Heart right ventricle (tissue), 16 donors: ENCODE results near the gene KRTAP26-1. TPM values are rescaled to one million over a fixed set of nuclear protein-coding genes. Genes with fewer than 3 reads are reported as not detected.

Experiments used
- ATAC-seq, 8 donors: fragments of 200-7000 bp; cut with Tn5 transposase; one replicate each; pipeline ENCODE4 v1.9.1; 2020; ENCODE audit warnings: mild to moderate bottlenecking in 8 of 8, moderate library complexity in 8 of 8, moderate number of reproducible peaks in 1 of 8
- DNase-seq, 2 donors: peaks; one replicate each; pipeline ENCODE4 v3.0.0-alpha.2; 2020
- H3K27ac ChIP-seq, 10 donors: fragments of 200-600 bp; sonication (generic) in 2 of 10; one replicate each; pipeline versions ENCODE4 v1.5.0 to v1.8.0; 2020 to 2022; ENCODE audit warnings: mild to moderate bottlenecking in 3 of 10
- H3K27me3 ChIP-seq, 7 donors: fragments of 200-600 bp; one replicate each; pipeline ENCODE4 v1.8.0; 2021 to 2022; ENCODE audit warnings: mild to moderate bottlenecking in 2 of 7
- H3K36me3 ChIP-seq, 9 donors: fragments of 200-600 bp; sonication (generic) in 1 of 9; one replicate each; pipeline versions ENCODE4 v1.5.0 to v1.8.0; 2020 to 2022; ENCODE audit warnings: mild to moderate bottlenecking in 2 of 9
- H3K4me1 ChIP-seq, 9 donors: fragments of 200-600 bp; sonication (generic) in 1 of 9; one replicate each; pipeline versions ENCODE4 v1.5.0 to v1.8.0; 2020 to 2022; ENCODE audit warnings: mild to moderate bottlenecking in 4 of 9
- H3K4me3 ChIP-seq, 10 donors: fragments of 200-600 bp; sonication (generic) in 2 of 10; one replicate each; pipeline versions ENCODE4 v1.5.0 to v1.8.0; 2020 to 2022; ENCODE audit warnings: mild to moderate bottlenecking in 7 of 10, moderate library complexity in 2 of 10
- H3K9me3 ChIP-seq, 11 donors: fragments of 200-600 bp in 10 of 11; sonication (generic) in 2 of 11; one replicate each; pipeline versions ENCODE4 v1.5.0 to v1.8.0; 2013 to 2022; ENCODE audit warnings: mild to moderate bottlenecking in 2 of 11, control low read depth in 1 of 11, moderate library complexity in 1 of 11
- WGBS, 2 donors: extraction: QIAGEN DNeasy Blood & Tissue Kit; methylation state at CpG; one replicate each; pipeline ENCODE4 v1.1.7; 2013; ENCODE audit warnings: inconsistent platforms in 1 of 2; 5-methylcytosine and 5-hydroxymethylcytosine counted together
- intact Hi-C, 10 donors: fragments of 100-400 bp; cut with DNase I; formaldehyde crosslinking; loops; one replicate each; pipeline versions ENCODE4 v1.11.1 to v1.14.2; 2022
- polyA plus RNA-seq, 2 donors: library from polyadenylated mRNA; stranded (reverse); fragments of 200-250 nt; gene quantifications; one replicate each; pipeline ENCODE4 v1.2.3, GENCODE V29; 2013
- total RNA-seq, 10 donors: library from RNA; stranded (reverse); fragmentation: NEBNext Ultra II Directional in 3 of 10; extraction: Animal tissue kit (Norgen Biotek cat#: 25700) in 3 of 10; gene quantifications; one replicate each; pipeline versions ENCODE4 v1.2.1 to v1.2.4, GENCODE V29; 2021 to 2023
- TF ChIP-seq, protein P1 (sequence below), 9 donors: fragments of 200-600 bp; sonication (generic) in 2 of 9; IDR thresholded peaks; one replicate each; pipeline versions ENCODE4 v1.5.0 to v1.8.0; 2021 to 2022; ENCODE audit warnings: antibody characterized with exemption in 9 of 9, mild to moderate bottlenecking in 5 of 9, moderate library complexity in 1 of 9
- donor health status: Arrhythmogenic right ventricular cardiomyopathy.
- donor health status: ischemic (EF 13 %, LVEDD 7.1; RV severe dilation, severe dysfunction).
- donor health status: healthy with polysubstance abuse.
- donor health status: DM: no; HTN: yes; CAD: no.
- donor health status: DM: no; HTN: no; CAD: no.
- donor health status: ischemic (EF 25% LVEDD 6.9; RV normal size, moderate dysfunction).
- donor health status: ischemic (EF 25% LVEDD 5.7; RV mildly dilated, moderate dysfunction).
- donor health status: healthy.
- donor health status: DM: yes; HTN: yes; CAD: no.
- donor health status: Ischemic cardiomyopathy.
- donor health status: ischemic (EF 35%, LVEDD 5.7; RV mildly dilated, moderate dysfunction).
- donor health status: nonischemic (EF 11% LVEDD 7.7; RV severe dilation, severe dysfunction).
- donor health status: DM: yes; HTN: yes; CAD: no.
- donor health status: PGD.
- donor health status: ischemic (EF 29% LVEDD 5.4; RV normal size, mild dysfunction).
- donor health status: nonischemic (EF 23%, LVEDD 6.1; RV moderate dilation, normal function).

Gene KRTAP26-1
- total and polyA plus RNA-seq, 12 donors = not detected

DNA sequence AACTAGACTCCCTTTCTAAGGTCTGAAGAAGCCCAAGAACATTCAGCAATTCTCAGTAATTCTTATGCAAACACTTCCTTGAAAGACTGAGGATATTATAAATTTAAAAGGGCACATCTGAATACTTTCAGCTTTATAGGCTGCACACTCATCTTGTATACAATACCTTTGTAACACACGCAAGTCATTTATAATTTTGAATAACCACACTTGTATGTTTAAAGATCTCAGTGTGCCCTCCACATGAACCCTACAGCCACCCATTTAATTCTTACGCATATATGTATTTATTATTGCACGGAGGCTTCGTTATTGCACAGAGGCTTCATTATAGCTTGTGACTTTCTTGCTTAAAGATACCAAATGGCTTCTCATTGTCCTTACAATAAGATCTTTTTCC lies 18.6 kb upstream of the KRTAP26-1 start:
- Histone ChIP-seq H3K9me3 (no peaks in the 10 kb centered on the region), H3K27me3 (no peaks in the 10 kb centered on the region), H3K27ac (no peak overlapping the region), H3K4me1 (no peaks in the 10 kb centered on the region), H3K4me3 (no peak overlapping the region), H3K36me3 (no peaks in the 10 kb centered on the region)
- ATAC-seq (no peak), DNase-seq (no peak)
- 92 to 97% methylated on average over 4 of the region's 4 CpGs for WGBS, 2 donors
- TF ChIP-seq, protein P1, sequence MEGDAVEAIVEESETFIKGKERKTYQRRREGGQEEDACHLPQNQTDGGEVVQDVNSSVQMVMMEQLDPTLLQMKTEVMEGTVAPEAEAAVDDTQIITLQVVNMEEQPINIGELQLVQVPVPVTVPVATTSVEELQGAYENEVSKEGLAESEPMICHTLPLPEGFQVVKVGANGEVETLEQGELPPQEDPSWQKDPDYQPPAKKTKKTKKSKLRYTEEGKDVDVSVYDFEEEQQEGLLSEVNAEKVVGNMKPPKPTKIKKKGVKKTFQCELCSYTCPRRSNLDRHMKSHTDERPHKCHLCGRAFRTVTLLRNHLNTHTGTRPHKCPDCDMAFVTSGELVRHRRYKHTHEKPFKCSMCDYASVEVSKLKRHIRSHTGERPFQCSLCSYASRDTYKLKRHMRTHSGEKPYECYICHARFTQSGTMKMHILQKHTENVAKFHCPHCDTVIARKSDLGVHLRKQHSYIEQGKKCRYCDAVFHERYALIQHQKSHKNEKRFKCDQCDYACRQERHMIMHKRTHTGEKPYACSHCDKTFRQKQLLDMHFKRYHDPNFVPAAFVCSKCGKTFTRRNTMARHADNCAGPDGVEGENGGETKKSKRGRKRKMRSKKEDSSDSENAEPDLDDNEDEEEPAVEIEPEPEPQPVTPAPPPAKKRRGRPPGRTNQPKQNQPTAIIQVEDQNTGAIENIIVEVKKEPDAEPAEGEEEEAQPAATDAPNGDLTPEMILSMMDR (IDR thresholded peaks at IDR 0.05) = no peak
- intact Hi-C loops = loop anchor here in 1 of 10 donors (5.0 kb wide), 1 partner anchor 749 kb away; no protein-coding TSS in a partner anchor

DNA sequence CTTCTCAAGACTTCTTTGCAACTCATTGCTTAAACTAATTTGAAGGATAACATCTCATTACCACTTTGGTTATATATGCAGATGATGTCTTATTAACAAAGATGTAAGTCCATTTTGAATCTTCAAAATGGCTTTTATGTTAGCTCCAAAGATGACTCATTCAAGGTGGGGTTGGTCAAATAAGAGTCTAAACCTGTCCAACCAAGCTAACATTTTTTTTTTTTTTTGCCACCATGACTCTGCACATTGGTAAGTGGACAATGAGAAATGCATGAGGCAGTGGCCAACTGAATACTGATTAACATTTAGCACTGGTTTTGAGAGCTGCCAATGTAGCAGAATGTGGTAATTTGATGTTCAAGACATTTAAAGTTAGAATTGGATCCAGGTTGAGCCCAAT lies 17.7 kb upstream of the KRTAP26-1 start:
- no peaks in the 10 kb centered on the region for H3K36me3 ChIP-seq
- H3K9me3 ChIP-seq = no peaks in the 10 kb centered on the region
- ATAC-seq (no peak), DNase-seq (no peak)
- H3K4me3 ChIP-seq = no peak overlapping the region
- H3K4me1 ChIP-seq = no peaks in the 10 kb centered on the region
- intact Hi-C loops = loop anchor here in 1 of 10 donors (5.0 kb wide), 1 partner anchor 750 kb away; no protein-coding TSS in a partner anchor
- TF ChIP-seq, protein P1 (IDR thresholded peaks at IDR 0.05) = no peak
- H3K27ac ChIP-seq = no peak overlapping the region
- no peaks in the 10 kb centered on the region for H3K27me3 ChIP-seq

DNA sequence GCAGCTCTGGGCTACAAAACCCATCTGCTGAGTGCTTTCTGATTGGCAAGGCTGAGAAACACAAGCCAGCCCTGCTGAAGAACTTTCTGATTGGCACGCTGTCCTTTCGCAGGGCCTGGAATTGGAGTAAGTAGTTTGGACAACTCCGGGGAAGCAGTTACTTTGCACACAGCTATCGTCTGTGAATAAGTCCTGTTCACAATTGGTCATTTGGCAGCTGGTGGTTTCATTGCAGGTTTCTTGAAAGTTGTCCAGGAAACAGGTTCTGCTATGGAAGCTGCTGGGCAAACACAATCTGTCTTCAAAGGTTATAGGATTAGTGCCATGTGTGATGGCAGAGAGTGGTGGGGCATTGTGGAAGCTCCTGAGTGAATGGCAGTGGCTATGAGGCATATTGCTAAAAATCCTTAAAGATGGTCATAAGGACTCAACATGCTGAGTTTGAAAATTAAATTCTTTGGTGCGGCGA lies 17.2 kb upstream of the KRTAP26-1 start, which contains the start of gene KRTAP27-1:
Gene KRTAP27-1 (minus strand): TSS at position 419 of the 469 bp plus-strand sequence. CDS start 26 bp downstream, at position 393.
- Histone ChIP-seq H3K27ac (no peak within 1 kb of the TSS), H3K36me3 (no peaks in the 10 kb centered on the region), H3K9me3 (no peaks in the 10 kb centered on the region), H3K4me1 (no peaks in the 10 kb centered on the region), H3K4me3 (no peak within 1 kb of the TSS), H3K27me3 (no peaks in the 10 kb centered on the region)
- no peak for DNase-seq
- TF ChIP-seq, protein P1 (IDR thresholded peaks at IDR 0.05) = no peak
- no peak for ATAC-seq
- intact Hi-C loops = loop anchor here in 1 of 10 donors (5.0 kb wide), 1 partner anchor 750 kb away; no protein-coding TSS in a partner anchor
- WGBS, 2 donors = 85 to 97% methylated on average over 6 of the region's 6 CpGs

DNA sequence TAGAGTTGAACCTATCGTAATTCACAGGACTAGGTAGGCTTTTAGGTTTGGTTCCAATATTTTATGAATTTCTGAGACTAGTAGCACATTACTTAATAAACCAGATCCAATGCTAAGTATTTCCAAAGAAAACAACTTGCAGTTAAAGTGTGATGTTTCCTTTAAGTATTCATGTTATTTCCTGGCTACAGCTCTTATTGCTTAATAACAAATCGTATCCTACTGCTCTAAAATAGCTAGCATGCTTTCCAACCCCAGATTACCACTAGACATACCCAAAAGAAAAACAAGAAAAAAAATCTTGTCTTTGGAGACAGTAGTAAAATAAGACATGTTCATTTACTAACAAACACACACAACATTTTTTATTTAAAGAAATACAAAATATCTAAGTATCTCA lies 16.5 kb upstream of the KRTAP26-1 start:
- Histone ChIP-seq H3K36me3 (no peaks in the 10 kb centered on the region), H3K27ac (no peak overlapping the region), H3K4me3 (no peak overlapping the region), H3K4me1 (no peaks in the 10 kb centered on the region), H3K27me3 (no peaks in the 10 kb centered on the region), H3K9me3 (no peaks in the 10 kb centered on the region)
- WGBS, 2 donors = 52 to 58% methylated on average over 2 of the region's 2 CpGs
- DNase-seq = no peak
- no peak for ATAC-seq
- TF ChIP-seq, protein P1 (IDR thresholded peaks at IDR 0.05) = no peak
- intact Hi-C loops = loop anchor here in 1 of 10 donors (5.0 kb wide), 1 partner anchor 751 kb away; no protein-coding TSS in a partner anchor
